NCI-H1417 treated with DMSO at 0.1 percent for 48 hours (cell line): ENCODE measurements around the gene POP5.
"Not testable (repeated sequence)": the region's sequence is repeated elsewhere in the genome, so short reads cannot be mapped to it uniquely, and the experiment has no call there.

Experiments
- DNase-seq: peaks from one replicate; lab custom pipeline; 2025; lab: John Stamatoyannopoulos, UW

POP5 gene

DNA sequence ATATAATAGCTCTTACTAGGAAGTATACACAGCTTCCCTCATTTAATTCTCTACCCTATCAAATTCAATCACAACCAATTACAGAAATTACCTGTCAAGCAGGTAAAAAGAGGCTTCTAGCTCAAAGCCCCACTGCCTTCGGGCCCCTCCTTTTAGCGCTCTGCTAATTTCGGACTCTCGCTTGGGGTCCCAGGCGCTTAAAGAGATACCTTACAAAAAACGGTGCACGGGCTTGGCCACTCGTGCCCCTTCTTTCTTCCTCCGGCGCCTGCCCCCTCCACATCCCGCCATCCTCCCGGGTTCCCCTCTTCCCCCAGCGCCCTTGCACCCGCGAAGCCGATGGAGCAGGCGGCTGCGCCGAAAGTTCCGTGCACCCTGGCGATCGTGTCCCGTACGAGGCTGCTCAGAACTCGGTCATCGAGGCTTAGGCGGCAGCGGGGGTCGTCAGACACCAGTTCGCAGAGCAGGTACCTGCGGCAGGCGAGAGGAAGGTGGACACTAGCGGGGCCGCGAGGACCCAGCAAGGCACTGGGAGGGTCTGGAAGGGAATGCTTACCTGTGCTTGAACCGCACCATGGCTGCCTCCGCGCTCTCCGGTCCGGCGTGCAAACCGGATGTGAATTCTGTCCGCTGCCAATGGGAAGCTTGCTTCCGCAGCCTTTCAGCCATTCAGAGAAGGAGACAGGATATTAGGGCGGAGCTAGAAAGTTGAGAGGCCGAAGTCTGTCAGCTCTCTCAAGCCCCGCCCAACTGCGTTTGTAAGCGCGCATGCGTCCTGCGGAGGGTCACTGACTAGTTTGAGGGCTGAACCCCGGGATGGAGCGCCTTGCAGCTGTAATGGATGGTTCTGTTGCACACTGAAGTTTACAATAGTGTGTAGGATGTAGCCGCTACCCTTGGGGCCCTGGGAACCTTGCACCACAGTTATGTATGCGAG, at the start of gene POP5:
TSS of gene POP5 (minus strand) at position 616 of the 937 bp plus-strand sequence. CDS start at position 576, 40 bp downstream.
- DNase-seq, result peak; percentile 93

- DNase-seq, result no peak
These were observed 49.1 kb upstream of the POP5 start for GRCh38 chr12:120630104-120630892.

DNA sequence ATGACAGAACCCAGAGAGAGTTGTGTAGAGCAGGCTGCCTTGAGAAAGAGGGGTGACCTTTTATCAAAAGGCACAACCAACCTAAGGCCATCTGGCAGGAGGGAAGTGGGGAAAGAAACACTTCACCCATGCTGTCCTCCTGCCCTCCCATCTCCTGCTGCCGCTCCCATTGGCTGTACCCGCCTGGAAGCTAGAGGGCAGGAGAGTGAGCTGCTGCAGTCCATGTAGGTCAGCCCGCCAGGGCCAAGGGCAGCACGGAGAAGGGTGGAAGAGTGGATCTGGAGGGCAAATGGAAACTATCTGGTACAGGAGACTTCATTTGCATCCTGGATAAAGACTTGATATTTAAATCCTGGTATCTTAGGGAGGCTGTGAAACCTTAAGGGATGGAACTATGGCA, 47.7 kb upstream of the POP5 start:
- DNase-seq, result no peak

GRCh38 chr12:120625557-120626419, 44.6 kb upstream of the POP5 start:
- DNase-seq, result no peak

- no peak for DNase-seq
These were observed 39.4 kb upstream of the POP5 start for GRCh38 chr12:120620624-120621023.

DNA sequence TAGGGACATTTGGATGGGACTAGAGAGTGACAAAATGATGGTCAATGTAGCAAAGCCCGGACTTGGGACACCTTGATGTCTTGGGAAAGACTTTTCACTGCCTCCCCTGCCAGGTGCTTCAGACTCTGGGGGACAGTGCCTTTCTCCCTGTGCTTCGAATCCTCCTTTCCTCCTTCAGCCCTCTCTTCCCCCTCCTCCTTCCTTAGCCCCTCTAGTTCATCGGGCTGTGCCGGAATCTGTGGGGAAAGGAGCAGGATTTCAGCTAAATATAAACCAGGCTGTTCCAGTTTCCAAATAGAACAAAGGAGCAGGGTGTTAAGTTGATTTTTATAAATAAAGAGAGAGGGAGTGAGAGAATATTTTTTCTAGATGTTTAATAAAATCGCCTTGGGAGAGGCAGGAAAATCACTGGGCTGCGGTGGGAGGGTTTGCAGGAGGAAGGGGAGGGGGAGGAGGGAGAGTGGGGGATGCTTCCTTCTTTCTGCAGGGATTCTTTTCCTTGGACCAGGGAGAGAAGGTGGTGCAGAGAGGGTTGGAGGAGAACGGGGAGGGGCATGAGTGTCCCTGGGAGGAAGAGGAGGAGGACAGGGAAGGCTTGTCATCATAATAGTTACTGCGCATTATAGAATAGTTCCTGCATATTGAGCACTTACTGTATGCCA, 37.9 kb upstream of the POP5 start:
- no peak for DNase-seq

- DNase-seq, result not testable (repeated sequence)
These were observed 36.6 kb upstream of the POP5 start for GRCh38 chr12:120617767-120618166.

DNA sequence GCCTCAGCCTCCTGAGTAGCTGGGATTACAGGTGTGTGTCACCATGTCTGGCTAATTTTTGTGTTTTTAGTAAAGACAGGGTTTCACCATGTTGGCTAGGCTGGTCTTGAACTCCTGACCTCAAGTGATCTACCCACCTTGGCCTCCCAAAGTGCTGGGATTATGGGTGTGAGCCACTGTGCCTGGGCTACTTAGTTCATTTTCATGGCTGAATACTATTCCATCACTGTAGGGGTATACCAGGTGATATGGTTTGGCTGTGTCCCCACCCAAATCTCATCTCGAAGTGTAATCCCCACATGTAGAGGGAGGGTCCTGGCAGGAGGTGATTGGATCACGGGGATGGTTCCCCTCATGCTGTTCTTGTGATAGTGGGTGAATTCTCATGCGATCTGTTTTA, 36.0 kb upstream of the POP5 start:
- not testable (repeated sequence) for DNase-seq

GRCh38 chr12:120614848-120615247, 33.6 kb upstream of the POP5 start:
- no peak for DNase-seq

- DNase-seq, result not testable (repeated sequence)
These were observed 30.3 kb upstream of the POP5 start for GRCh38 chr12:120611534-120611933.

DNA sequence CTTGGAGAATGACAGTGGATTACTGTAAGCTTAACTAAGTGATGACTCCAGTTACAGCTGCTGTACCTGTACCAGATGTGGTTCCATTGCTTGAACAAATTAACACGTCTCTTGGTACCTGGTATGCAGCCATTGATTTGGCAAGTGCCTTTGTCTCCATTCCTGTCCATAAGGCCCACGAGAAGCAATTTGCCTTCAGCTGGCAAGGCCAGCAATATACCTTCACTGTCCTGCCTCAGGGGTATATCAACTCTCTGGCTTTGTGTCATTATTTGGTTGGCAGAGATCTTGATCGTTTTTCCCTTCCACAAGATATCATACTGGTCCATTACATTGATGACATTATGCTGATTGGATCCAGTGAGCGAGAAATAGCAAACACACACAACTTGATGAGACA, 29.4 kb upstream of the POP5 start:
- DNase-seq, result no peak

- DNase-seq, result not testable (repeated sequence)
These were observed 21.2 kb upstream of the POP5 start for GRCh38 chr12:120602416-120602815.

DNA sequence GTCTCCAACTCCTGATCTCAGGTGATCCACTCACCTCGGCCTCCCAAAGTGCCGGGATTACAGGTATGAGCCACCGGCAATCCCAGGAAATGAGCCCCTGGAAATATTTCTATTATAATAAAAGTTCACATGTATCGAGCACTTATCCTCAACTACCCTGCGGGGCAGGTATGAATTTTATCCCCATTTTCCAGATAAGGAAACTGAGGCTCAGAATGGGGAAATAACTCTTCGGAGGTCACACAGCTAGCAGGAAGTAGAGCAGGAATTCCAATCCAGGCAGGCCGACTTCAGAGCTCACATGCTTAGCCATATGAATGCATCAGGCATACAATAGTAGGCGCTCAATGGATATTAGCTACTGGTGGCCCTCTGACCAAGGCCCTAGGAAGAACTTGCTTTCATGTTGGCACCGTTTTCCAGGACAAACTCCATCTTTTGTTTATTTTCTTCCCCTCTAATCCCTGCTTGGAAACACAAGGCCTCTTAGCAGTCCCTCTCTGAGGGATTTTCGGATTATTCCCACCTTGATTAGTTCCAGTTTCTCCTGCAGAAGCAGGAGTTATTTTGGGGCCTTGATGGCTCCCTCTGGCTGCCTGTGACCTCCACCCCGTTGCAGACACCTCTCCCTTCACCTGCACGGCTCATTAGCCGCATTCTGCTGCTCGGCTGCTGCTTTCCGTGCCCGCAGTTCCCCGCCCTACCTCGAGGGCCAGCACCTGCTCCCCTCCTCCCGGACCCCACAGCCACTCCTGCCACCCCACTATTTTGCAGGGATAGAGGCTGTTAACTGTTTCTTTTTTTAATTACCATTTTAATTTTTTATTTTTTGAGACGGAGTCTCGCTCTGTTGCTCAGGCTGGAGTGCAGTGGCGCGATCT, 18.7 kb upstream of the POP5 start:
- no peak for DNase-seq

DNA sequence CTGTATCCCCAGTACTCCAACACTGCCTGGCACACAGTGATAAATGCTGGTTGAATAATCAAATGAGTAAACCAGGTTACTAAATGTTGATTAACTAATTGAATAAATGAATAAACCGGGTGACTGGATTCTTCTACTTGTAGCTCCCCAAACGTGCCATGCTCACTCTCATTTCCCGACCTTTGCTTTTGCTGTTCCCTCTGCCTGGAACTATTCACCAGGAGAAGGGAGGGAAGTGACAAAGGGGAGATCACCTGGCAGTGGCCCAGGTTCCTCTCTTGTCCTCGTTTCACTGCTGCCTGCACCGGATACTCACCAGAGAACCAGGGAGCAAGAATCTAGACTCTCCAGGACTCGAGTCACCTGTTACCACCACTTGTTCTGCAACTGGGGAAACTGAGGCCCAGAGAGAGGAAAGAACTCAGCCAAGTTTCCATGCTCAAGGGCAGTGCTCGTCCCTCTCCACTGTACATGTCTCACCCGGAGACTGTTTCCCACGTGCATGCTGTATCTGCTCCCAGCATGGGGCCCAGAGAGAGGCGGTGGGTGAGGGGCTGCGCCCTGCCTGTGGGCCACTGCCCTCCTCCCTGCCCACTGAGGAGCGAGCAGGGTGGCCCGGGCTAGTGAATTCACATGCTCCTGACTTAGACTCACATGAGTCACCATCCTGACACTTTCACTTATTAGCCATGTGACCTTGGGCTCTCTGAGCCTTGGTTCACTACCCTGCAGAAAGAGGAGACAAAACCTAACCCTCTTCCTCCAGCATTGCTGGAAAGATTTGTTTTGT, 17.7 kb upstream of the POP5 start:
- no peak for DNase-seq

GRCh38 chr12:120597861-120598260, 16.7 kb upstream of the POP5 start:
- DNase-seq, result no peak

- no peak for DNase-seq
These were observed 15.7 kb upstream of the POP5 start for GRCh38 chr12:120596901-120597300.

DNA sequence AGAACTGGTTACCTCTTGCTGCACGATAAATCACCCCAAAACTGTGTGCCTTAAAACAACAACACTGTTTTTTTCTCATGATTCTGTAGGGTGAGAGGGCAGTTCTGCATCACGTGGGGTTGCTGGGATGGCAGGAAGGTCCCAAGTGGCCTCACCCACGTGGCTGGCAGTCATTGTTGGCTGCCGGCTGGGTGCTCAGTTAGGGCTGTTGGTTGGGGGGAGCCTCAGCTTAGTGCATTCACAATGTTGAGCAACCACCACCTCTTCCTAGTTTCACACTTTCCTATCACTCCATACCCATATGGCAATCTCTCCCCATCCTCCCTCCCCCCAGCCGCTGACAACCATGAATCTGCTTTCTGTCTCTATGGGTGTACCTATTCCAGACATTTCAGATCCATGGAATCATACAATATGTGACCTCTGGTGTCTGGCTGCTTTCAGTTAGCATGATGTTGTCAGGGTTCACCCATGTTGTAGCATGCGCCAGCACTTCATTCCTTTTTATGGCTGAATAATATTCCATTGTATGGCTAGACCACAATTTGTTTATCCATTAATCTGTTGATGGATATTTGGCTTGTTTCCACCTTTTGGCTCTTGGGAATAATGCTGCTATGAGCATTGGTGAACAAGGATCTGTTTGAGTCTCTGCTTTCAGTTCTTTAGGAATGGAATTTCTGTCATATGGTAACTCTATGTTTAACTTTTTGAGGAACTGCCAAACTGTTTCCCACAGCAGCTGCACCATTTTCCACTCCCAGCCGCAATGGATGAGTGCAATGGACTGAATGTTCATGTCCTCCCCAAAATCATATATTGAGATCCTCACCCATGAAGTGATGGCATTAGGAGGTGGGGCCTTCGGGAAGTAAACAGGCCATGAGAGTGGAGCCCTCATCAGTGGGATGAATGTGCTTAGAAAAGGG, 11.2 kb upstream of the POP5 start:
- no peak for DNase-seq

- no peak for DNase-seq
These were observed 9.7 kb upstream of the POP5 start for GRCh38 chr12:120590741-120591407.
